HepG2 (cell line): ENCODE measurements around the gene LIPT1. TPM values are rescaled to one million over a fixed set of nuclear protein-coding genes. Genes with fewer than 3 reads are reported as not detected.

Source experiments
- BORCS8-MEF2B ChIP-seq: sonication (generic); formaldehyde crosslinking; IDR thresholded peaks from 2 replicates; pipeline ENCODE4 v1.8.0; 2022; ENCODE audit warnings: mild to moderate bottlenecking, missing genetic modification reagents
- CREM ChIP-seq, 2 experiments: sonication (generic) in 1 of 2; formaldehyde crosslinking in 1 of 2; IDR thresholded peaks; 2 replicates each; pipeline versions ENCODE4 v1.4.0 to v1.6.1; 2016 to 2020; ENCODE audit warnings: antibody characterized with exemption in 1 of 2, mild to moderate bottlenecking in 1 of 2, missing genetic modification reagents in 1 of 2
- EHMT2 ChIP-seq: fragments of 200-600 bp; sonication (generic); IDR thresholded peaks from 2 replicates; pipeline ENCODE4 v1.7.0; 2017; ENCODE audit warnings: antibody characterized with exemption, low read depth, low read length, borderline replicate concordance
- FLYWCH1 ChIP-seq: sonication (generic); formaldehyde crosslinking; IDR thresholded peaks from 2 replicates; pipeline ENCODE4 v1.8.1; 2023; ENCODE audit warnings: mild to moderate bottlenecking, missing genetic modification reagents
- GFI1 ChIP-seq: sonication (generic); formaldehyde crosslinking; IDR thresholded peaks from 2 replicates; pipeline ENCODE4 v1.5.0; 2020; ENCODE audit warnings: missing genetic modification reagents, mild to moderate bottlenecking, borderline replicate concordance
- GPN1 ChIP-seq: sonication (generic); formaldehyde crosslinking; IDR thresholded peaks from 2 replicates; pipeline ENCODE4 v1.5.1; 2020; ENCODE audit warnings: missing genetic modification reagents, borderline replicate concordance
- HOMEZ ChIP-seq: IDR thresholded peaks from 2 replicates; pipeline ENCODE4 v1.6.1; 2016; ENCODE audit warnings: low read depth
- KDM6A ChIP-seq: IDR thresholded peaks from 2 replicates; pipeline ENCODE4 v1.6.1; 2016; ENCODE audit warnings: low read depth
- KLF6 ChIP-seq: IDR thresholded peaks from 2 replicates; pipeline ENCODE4 v1.8.0; 2016; ENCODE audit warnings: missing biosample characterization, missing genetic modification reagents
- KLF9 ChIP-seq: IDR thresholded peaks from 2 replicates; pipeline ENCODE4 v1.6.1; 2016; ENCODE audit warnings: low read depth
- LBX2 ChIP-seq: sonication (generic); formaldehyde crosslinking; IDR thresholded peaks from 2 replicates; pipeline ENCODE4 v1.5.0; 2020; ENCODE audit warnings: missing genetic modification reagents, mild to moderate bottlenecking, borderline replicate concordance
- MAZ ChIP-seq, 2 experiments: sonication (generic) in 1 of 2; formaldehyde crosslinking in 1 of 2; IDR thresholded peaks; 2 replicates each; pipeline versions ENCODE4 v1.5.0 to v1.6.1; 2012 to 2020; ENCODE audit warnings: low read depth in 2 of 2, mild to moderate bottlenecking in 2 of 2, borderline replicate concordance in 1 of 2, improper control_type of control experiment in 1 of 2, low read length in 1 of 2, missing genetic modification reagents in 1 of 2, moderate library complexity in 1 of 2
- NCOA5 ChIP-seq: sonication (generic); formaldehyde crosslinking; IDR thresholded peaks from 2 replicates; pipeline ENCODE4 v1.4.0; 2020; ENCODE audit warnings: missing genetic modification reagents
- SALL1 ChIP-seq: sonication (generic); formaldehyde crosslinking; IDR thresholded peaks from 2 replicates; pipeline ENCODE4 v1.8.0; 2022; ENCODE audit warnings: mild to moderate bottlenecking, missing genetic modification reagents
- SAP130 ChIP-seq: IDR thresholded peaks from 2 replicates; pipeline ENCODE4 v1.6.1; 2016; ENCODE audit warnings: low read depth
- SKIL ChIP-seq: sonication (generic); formaldehyde crosslinking; IDR thresholded peaks from 2 replicates; pipeline ENCODE4 v1.8.0; 2022; ENCODE audit warnings: missing genetic modification reagents, mild to moderate bottlenecking, moderate library complexity, borderline replicate concordance
- TCF12 ChIP-seq, 2 experiments: fragments of 450-650 bp in 1 of 2; sonication (generic) in 1 of 2; formaldehyde crosslinking in 1 of 2; IDR thresholded peaks; 2 replicates each; pipeline versions ENCODE4 v1.6.1 to v1.8.0; 2017 to 2022; ENCODE audit warnings: antibody characterized with exemption in 1 of 2, mild to moderate bottlenecking in 1 of 2, missing genetic modification reagents in 1 of 2, moderate library complexity in 1 of 2
- TCF7 ChIP-seq: sonication (generic); IDR thresholded peaks from 2 replicates; pipeline ENCODE4 v1.6.1; 2016; ENCODE audit warnings: antibody characterized with exemption, low read depth
- ZNF124 ChIP-seq: sonication (generic); formaldehyde crosslinking; IDR thresholded peaks from 2 replicates; pipeline ENCODE4 v1.4.0; 2020; ENCODE audit warnings: missing genetic modification reagents
- ZNF329 ChIP-seq: sonication (generic); formaldehyde crosslinking; IDR thresholded peaks from 2 replicates; pipeline ENCODE4 v1.9.0; 2021; ENCODE audit warnings: low read depth, mild to moderate bottlenecking, missing genetic modification reagents
- ZNF337 ChIP-seq: sonication (generic); formaldehyde crosslinking; IDR thresholded peaks from 2 replicates; pipeline ENCODE4 v1.5.1; 2020; ENCODE audit warnings: missing genetic modification reagents, low read depth, mild to moderate bottlenecking, borderline replicate concordance
- ZNF432 ChIP-seq: sonication (generic); formaldehyde crosslinking; IDR thresholded peaks from 2 replicates; pipeline ENCODE4 v1.5.0; 2020; ENCODE audit warnings: missing genetic modification reagents, mild to moderate bottlenecking, borderline replicate concordance
- ZNF660 ChIP-seq: sonication (generic); formaldehyde crosslinking; IDR thresholded peaks from 2 replicates; pipeline ENCODE4 v1.5.1; 2020; ENCODE audit warnings: mild to moderate bottlenecking, low read depth, missing genetic modification reagents, borderline replicate concordance
- ZNF792 ChIP-seq: IDR thresholded peaks from 2 replicates; pipeline ENCODE4 v1.6.1; 2016
- polyA plus RNA-seq, 8 experiments: library from polyadenylated mRNA; depleted of rRNA in 3 of 8; stranded (reverse) in 7 of 8; unstranded in 1 of 8; fragments of >200 nt; fragmentation: Illumina TruSeq in 4 of 8; extraction: Trizol in 4 of 8; gene quantifications; 2 replicates each; pipeline versions ENCODE4 v1.2.1 to v1.2.3, GENCODE V29; 2011 to 2016; ENCODE audit warnings: low read depth in 4 of 8, missing spikeins in 1 of 8, mixed read lengths in 1 of 8; ENCODE audit not compliant: insufficient read depth in 1 of 8
- total RNA-seq, 5 experiments: library from RNA; depleted of rRNA; stranded (reverse); fragments of >200 nt; fragmentation: Illumina TruSeq; extraction: Trizol; gene quantifications; 2 replicates each; pipeline ENCODE4 v1.2.3, GENCODE V29; 2016; ENCODE audit warnings: low read depth in 1 of 5
- TF ChIP-seq, protein P1 (sequence below): sonication (generic); formaldehyde crosslinking; IDR thresholded peaks from 2 replicates; pipeline ENCODE4 v1.4.0; 2020; ENCODE audit warnings: missing genetic modification reagents

LIPT1 gene
- total and polyA plus RNA-seq, 2 of the 13 experiments (the other 11 are each of a cell fraction or from before 2014, with no cell fraction given): 8.0 to 9.6 TPM

- TF ChIP-seq SKIL (peak; percentile 53; the same call in 1 of the 2 replicates), ZNF660 (CRISPR knock-in tag) (no peak), ZNF337 (CRISPR knock-in tag) (no peak; the same call in 1 of the 2 replicates), HOMEZ (CRISPR knock-in tag) (no peak), ZNF124 (CRISPR knock-in tag) (no peak), ZNF432 (CRISPR knock-in tag) (no peak), CREM (IDR thresholded peaks at IDR 0.05) (no peak), CREM (CRISPR knock-in tag; IDR thresholded peaks at IDR 0.05) (no peak), ZNF329 (CRISPR knock-in tag) (0 out of 2 replicates have a peak, but pooled peaks have one; percentile 75), MAZ (IDR thresholded peaks at IDR 0.05; ENCODE audit: borderline replicate concordance, low read depth, low read length) (no peak), MAZ (CRISPR knock-in tag; IDR thresholded peaks at IDR 0.05; ENCODE audit: low read depth) (no peak), LBX2 (CRISPR knock-in tag) (0 out of 2 replicates have a peak, but pooled peaks have one; percentile 87), FLYWCH1 (CRISPR knock-in tag) (no peak), NCOA5 (CRISPR knock-in tag) (no peak), GPN1 (0 out of 2 replicates have a peak, but pooled peaks have one; percentile 38), EHMT2 (no peak), SAP130 (CRISPR knock-in tag) (no peak), ZNF792 (CRISPR knock-in tag) (peak; percentile 62; the same call in 1 of the 2 replicates), KLF6 (CRISPR knock-in tag) (no peak), SALL1 (CRISPR knock-in tag) (peak; percentile 64; the same call in 1 of the 2 replicates), KLF9 (CRISPR knock-in tag) (no peak), GFI1 (CRISPR knock-in tag) (no peak; the same call in 1 of the 2 replicates), TCF12 (IDR thresholded peaks at IDR 0.05) (no peak), TCF12 (CRISPR knock-in tag; IDR thresholded peaks at IDR 0.05) (no peak), BORCS8-MEF2B (CRISPR knock-in tag) (peak; percentile 91; the same call in 1 of the 2 replicates), TCF7 (no peak), KDM6A (no peak)
- TF ChIP-seq, protein P1, sequence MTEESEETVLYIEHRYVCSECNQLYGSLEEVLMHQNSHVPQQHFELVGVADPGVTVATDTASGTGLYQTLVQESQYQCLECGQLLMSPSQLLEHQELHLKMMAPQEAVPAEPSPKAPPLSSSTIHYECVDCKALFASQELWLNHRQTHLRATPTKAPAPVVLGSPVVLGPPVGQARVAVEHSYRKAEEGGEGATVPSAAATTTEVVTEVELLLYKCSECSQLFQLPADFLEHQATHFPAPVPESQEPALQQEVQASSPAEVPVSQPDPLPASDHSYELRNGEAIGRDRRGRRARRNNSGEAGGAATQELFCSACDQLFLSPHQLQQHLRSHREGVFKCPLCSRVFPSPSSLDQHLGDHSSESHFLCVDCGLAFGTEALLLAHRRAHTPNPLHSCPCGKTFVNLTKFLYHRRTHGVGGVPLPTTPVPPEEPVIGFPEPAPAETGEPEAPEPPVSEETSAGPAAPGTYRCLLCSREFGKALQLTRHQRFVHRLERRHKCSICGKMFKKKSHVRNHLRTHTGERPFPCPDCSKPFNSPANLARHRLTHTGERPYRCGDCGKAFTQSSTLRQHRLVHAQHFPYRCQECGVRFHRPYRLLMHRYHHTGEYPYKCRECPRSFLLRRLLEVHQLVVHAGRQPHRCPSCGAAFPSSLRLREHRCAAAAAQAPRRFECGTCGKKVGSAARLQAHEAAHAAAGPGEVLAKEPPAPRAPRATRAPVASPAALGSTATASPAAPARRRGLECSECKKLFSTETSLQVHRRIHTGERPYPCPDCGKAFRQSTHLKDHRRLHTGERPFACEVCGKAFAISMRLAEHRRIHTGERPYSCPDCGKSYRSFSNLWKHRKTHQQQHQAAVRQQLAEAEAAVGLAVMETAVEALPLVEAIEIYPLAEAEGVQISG (CRISPR knock-in tag): no peak
Observed at GRCh38 chr2:99140860-99141109, 14.0 kb upstream of the LIPT1 start (continued).
